Suprapubic skin (tissue), 4 donors: Measurements from ENCODE around the gene CYREN. TPM values are rescaled to one million over a fixed set of nuclear protein-coding genes. Genes with fewer than 3 reads are reported as not detected.

ENCODE experiments used
- DNase-seq, 2 donors: peaks; one replicate each; pipeline ENCODE4 v3.0.0-alpha.2; 2019; ENCODE audit warnings: low spot score in 2 of 2
- H3K27ac ChIP-seq: fragments of 200-600 bp; sonication (generic); one replicate; pipeline ENCODE4 v1.5.1; 2019
- H3K27me3 ChIP-seq: fragments of 200-600 bp; sonication (generic); one replicate; pipeline ENCODE4 v1.5.1; 2019
- H3K36me3 ChIP-seq: fragments of 200-600 bp; sonication (generic); one replicate; pipeline ENCODE4 v1.5.1; 2019
- H3K4me1 ChIP-seq: fragments of 200-600 bp; sonication (generic); one replicate; pipeline ENCODE4 v1.5.1; 2019
- H3K4me3 ChIP-seq: fragments of 200-600 bp; sonication (generic); one replicate; pipeline ENCODE4 v1.5.1; 2019; ENCODE audit warnings: mild to moderate bottlenecking
- H3K9me3 ChIP-seq: fragments of 200-600 bp; sonication (generic); one replicate; pipeline ENCODE4 v1.5.1; 2019
- EP300 ChIP-seq: sonication (generic); formaldehyde crosslinking; IDR thresholded peaks from one replicate; pipeline ENCODE4 v1.6.1; 2017; ENCODE audit warnings: antibody characterized with exemption
- POLR2A ChIP-seq, 2 donors: fragments of 450-650 bp; IDR thresholded peaks; one replicate each; pipeline ENCODE4 v1.6.1; 2017; ENCODE audit warnings: antibody characterized with exemption in 2 of 2, mild to moderate bottlenecking in 2 of 2, moderate library complexity in 2 of 2
- POLR2AphosphoS5 ChIP-seq, 3 donors: sonication (generic); formaldehyde crosslinking; IDR thresholded peaks; one replicate each; pipeline ENCODE4 v1.6.1; 2017; ENCODE audit warnings: antibody characterized with exemption in 3 of 3
- WGBS: methylation state at CpG from one replicate; pipeline ENCODE4 v1.1.5; 2018; 5-methylcytosine and 5-hydroxymethylcytosine counted together
- total RNA-seq, 4 donors: library from RNA; depleted of rRNA; stranded (reverse); fragments of >200 nt; gene quantifications; one replicate each; pipeline ENCODE4 v1.1.0, GENCODE V29; 2016
- TF ChIP-seq, protein P1 (sequence below), 2 donors: fragments of 200-600 bp in 1 of 2; fragments of 450-650 bp in 1 of 2; sonication (generic) in 1 of 2; IDR thresholded peaks; one replicate each; pipeline ENCODE4 v1.5.1; 2016 to 2019; ENCODE audit warnings: antibody characterized with exemption in 2 of 2, mild to moderate bottlenecking in 1 of 2, moderate library complexity in 1 of 2

The CYREN gene
- total RNA-seq, 4 donors from 2014 or later, result 25.2 to 40.0 (median 32.4) TPM

DNA sequence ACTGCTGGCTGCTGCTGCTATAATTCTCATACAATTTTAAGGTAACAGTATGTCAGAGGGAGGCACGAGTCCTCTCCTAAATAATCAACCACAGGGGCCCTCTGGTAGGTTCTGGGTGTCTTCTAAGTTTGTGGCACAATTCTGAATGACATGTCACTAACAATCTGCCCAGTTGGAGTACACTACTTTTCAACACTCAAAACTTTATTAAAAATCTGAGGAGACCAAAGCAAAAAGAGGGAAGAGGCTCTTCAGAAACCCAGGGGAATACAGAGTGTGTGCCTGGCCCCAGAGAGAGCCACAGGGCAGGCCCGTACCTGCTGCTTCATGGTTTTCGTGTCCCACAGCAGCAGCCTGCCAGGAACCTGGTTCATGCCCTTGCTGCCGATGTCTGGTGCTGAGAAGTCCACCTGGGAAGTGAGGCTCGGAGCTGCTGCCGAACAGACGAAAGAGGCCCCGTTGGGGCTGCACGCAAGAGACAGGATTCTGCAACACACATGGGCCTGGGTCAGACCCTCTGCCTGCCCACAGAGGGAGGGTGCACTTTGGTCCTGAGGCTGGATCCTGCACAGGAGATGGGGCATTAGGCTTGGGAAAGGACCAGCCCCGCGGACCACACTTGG lies 22.5 kb upstream of the CYREN start:
- Histone ChIP-seq H3K36me3 (peaks cover 73% of the 10 kb centered on the region), H3K27ac (no peak overlapping the region), H3K4me1 (peaks cover 20% of the 10 kb centered on the region), H3K9me3 (no peaks in the 10 kb centered on the region), H3K27me3 (no peaks in the 10 kb centered on the region), H3K4me3 (no peak overlapping the region)
- DNase-seq, result no peak
- WGBS, result 67% methylated on average over 9 of the region's 11 CpGs
- TF ChIP-seq POLR2A (IDR thresholded peaks at IDR 0.05) (no peak), EP300 (no peak), POLR2AphosphoS5 (IDR thresholded peaks at IDR 0.05) (no peak)
- TF ChIP-seq, protein P1, sequence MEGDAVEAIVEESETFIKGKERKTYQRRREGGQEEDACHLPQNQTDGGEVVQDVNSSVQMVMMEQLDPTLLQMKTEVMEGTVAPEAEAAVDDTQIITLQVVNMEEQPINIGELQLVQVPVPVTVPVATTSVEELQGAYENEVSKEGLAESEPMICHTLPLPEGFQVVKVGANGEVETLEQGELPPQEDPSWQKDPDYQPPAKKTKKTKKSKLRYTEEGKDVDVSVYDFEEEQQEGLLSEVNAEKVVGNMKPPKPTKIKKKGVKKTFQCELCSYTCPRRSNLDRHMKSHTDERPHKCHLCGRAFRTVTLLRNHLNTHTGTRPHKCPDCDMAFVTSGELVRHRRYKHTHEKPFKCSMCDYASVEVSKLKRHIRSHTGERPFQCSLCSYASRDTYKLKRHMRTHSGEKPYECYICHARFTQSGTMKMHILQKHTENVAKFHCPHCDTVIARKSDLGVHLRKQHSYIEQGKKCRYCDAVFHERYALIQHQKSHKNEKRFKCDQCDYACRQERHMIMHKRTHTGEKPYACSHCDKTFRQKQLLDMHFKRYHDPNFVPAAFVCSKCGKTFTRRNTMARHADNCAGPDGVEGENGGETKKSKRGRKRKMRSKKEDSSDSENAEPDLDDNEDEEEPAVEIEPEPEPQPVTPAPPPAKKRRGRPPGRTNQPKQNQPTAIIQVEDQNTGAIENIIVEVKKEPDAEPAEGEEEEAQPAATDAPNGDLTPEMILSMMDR (IDR thresholded peaks at IDR 0.05), result no peak

DNA sequence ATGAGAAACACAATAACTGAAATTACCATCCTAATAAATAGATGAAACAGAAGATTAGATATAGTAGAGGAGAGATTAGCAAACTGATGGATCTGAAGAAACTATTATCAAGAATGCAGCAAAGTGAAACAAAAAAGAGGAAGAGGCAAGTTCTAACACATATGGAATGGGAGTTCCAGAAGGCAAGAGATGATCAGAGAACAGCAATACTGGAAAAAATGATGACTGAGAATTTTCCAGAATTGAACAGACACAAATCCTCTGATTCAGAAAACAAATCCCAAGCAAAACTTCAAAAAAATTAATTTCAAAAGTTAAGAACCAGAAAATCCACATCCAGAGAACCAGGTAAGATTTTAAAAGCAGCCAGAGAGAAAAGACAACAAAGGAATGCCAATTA lies 20.2 kb upstream of the CYREN start:
- DNase-seq, result no peak
- Histone ChIP-seq H3K36me3 (peaks cover 72% of the 10 kb centered on the region), H3K27me3 (no peaks in the 10 kb centered on the region), H3K27ac (no peak overlapping the region), H3K4me3 (no peak overlapping the region), H3K4me1 (peaks cover 20% of the 10 kb centered on the region), H3K9me3 (no peaks in the 10 kb centered on the region)
- no peak for TF ChIP-seq POLR2AphosphoS5 (IDR thresholded peaks at IDR 0.05)
- no peak for TF ChIP-seq POLR2A (IDR thresholded peaks at IDR 0.05)
- TF ChIP-seq, protein P1 (IDR thresholded peaks at IDR 0.05), result no peak
- no peak for TF ChIP-seq EP300

DNA sequence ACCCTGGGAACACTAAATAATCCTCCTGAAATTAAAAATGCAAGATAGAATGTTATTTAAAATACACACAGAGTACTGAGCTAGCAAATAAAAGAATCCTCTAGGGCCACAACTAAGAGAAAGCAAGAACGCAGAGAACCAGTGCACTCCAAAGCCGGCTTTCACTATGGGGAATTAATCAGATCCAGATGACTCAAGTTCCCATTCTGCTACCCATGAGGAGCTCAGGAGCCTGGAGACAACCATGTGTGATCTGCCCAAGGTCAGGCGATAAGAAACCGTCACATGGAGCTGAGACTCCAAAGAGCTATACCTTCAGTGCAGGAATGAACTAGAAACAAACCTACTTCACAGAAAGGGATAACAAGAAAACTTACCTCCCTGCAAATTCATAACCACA lies 19.5 kb upstream of the CYREN start:
- DNase-seq, result no peak
- TF ChIP-seq POLR2A (IDR thresholded peaks at IDR 0.05), result no peak
- TF ChIP-seq, protein P1 (IDR thresholded peaks at IDR 0.05), result no peak
- no peak for TF ChIP-seq POLR2AphosphoS5 (IDR thresholded peaks at IDR 0.05)
- TF ChIP-seq EP300, result no peak
- Histone ChIP-seq H3K4me1 (peaks cover 20% of the 10 kb centered on the region), H3K4me3 (no peak overlapping the region), H3K27ac (no peak overlapping the region), H3K9me3 (no peaks in the 10 kb centered on the region), H3K36me3 (peaks cover 72% of the 10 kb centered on the region), H3K27me3 (no peaks in the 10 kb centered on the region)
- WGBS, result 61% methylated on average over 4 of the region's 4 CpGs

DNA sequence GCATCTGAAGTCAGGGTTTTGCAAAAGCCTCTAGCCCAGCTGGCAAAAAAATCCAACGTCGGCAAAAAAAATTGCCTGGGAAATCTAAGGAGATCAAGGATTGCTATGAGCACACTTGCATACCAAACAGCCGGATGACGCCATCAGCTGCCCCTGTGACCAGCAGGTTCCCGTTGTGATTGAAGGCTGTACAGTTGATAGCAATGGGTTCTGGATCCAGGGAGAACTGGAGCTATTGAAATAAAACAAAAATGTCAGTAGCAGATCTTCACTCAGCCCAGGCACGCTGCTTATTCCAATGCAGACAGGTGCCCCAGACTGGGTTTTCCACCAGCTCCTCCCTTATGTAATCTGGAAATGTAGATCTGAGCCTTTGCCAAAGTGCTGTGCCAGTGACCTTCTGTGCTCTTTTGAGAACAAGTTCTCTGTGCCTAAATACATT lies 18.7 kb upstream of the CYREN start:
- peaks cover 20% of the 10 kb centered on the region for H3K4me1 ChIP-seq
- H3K27ac ChIP-seq, result no peak overlapping the region
- peak in 1 of 2 donors; percentile 38 for DNase-seq

DNA sequence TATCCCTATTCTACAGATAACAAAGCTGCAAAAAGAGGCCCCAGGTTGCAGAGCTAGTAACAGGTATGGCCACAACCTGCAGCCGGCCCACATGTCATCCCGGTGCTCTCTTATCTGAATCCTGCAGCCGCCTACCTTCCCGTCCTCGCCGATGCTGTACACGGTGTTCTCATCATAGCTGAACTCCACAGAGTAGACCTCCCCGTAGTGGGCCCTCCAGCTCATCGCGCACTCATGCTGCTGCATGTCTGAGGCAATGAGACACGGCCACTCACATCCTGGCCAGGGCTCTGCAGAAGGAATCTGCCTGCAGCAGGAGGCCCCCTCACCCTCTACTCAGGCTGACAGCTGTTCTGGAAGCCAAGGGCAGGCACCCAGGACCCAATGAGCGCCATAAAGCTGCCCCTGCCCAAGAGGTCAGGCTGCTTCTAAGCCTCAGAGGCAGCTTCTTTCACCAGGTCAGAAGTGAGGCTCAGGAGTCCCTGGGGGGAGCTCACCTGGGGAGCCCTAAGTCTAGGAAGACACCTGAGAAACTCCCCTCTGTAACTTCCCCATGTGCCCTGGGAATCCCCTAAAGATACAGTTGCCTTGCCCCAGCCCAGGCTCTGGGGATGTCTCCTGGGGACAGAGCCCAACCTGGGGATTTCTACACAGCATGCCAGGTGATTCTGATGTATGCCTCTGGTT lies 17.9 kb upstream of the CYREN start:
- H3K9me3 ChIP-seq, result peaks cover 5% of the 10 kb centered on the region
- DNase-seq, result peak in 1 of 2 donors; percentile 72
- 88% methylated on average over 11 of the region's 12 CpGs for WGBS
- peaks cover 20% of the 10 kb centered on the region for H3K4me1 ChIP-seq
- TF ChIP-seq POLR2A (IDR thresholded peaks at IDR 0.05), result no peak
- TF ChIP-seq EP300, result no peak
- no peak for TF ChIP-seq POLR2AphosphoS5 (IDR thresholded peaks at IDR 0.05)
- TF ChIP-seq, protein P1 (IDR thresholded peaks at IDR 0.05), result no peak
- no peak overlapping the region for H3K4me3 ChIP-seq
- peaks cover 72% of the 10 kb centered on the region for H3K36me3 ChIP-seq
- no peak overlapping the region for H3K27ac ChIP-seq
- no peaks in the 10 kb centered on the region for H3K27me3 ChIP-seq

More for the DNA sequence above, 18.7 kb upstream of the CYREN start:
- Histone ChIP-seq H3K27me3 (no peaks in the 10 kb centered on the region), H3K36me3 (peaks cover 72% of the 10 kb centered on the region), H3K4me3 (no peak overlapping the region), H3K9me3 (no peaks in the 10 kb centered on the region)
- 66% methylated on average over 6 of the region's 6 CpGs for WGBS
- no peak for TF ChIP-seq POLR2AphosphoS5 (IDR thresholded peaks at IDR 0.05)
- TF ChIP-seq, protein P1 (IDR thresholded peaks at IDR 0.05), result no peak
- TF ChIP-seq EP300, result no peak
- no peak for TF ChIP-seq POLR2A (IDR thresholded peaks at IDR 0.05)
